LNCAP (cell line): ENCODE results near the gene GMEB2.

ENCODE experiments used
- CTCF ChIP-seq: fragments of 450-650 bp; IDR thresholded peaks from 2 replicates; pipeline ENCODE4 v1.5.1; 2017; ENCODE audit warnings: mild to moderate bottlenecking

Gene GMEB2, protein sequence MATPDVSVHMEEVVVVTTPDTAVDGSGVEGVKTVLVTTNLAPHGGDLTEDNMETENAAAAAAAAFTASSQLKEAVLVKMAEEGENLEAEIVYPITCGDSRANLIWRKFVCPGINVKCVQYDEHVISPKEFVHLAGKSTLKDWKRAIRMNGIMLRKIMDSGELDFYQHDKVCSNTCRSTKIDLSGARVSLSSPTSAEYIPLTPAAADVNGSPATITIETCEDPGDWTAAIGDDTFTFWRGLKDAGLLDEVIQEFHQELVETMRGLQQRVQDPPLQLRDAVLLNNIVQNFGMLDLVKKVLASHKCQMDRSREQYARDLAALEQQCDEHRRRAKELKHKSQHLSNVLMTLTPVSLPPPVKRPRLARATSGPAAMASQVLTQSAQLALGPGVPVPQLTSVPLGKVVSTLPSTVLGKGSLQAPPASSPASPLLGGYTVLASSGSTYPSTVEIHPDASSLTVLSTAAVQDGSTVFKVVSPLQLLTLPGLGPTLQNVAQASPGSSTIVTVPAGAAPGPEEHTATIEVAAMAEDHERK

DNA sequence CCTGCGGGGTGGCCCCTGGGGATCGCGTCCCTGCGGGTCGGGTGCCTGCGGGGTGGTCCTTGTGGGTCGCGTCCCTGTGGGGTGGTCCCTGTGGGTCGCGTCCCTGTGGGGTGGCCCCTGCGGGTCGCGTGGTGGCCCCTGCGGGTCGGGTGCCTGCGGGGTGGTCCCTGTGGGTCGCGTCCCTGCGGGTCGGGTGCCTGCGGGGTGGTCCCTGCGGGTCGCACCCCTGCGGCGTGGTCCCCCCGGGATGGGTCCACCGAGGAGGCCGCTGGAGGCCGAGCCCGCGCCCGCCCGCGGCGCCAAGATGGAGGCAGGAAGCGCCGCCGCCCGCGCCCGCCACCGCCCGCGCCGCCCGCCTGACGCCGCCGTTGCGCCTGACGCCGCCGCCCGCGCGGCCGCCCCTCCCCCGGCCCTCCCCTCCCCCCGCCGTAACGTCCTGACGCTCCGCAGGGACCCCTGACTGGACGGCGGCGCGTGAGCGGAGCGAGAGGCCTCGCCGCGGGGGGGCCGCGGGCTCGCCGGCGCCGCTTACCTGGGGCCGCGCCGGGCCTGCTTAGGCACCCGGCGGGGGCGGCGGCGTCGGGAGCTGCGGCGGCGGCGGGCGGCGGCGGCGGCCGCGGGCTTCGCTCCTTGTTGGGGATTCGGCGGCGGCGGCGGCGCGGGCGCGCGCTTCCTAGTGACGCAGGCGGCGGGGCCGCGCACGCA is at the start of gene GMEB2:
Gene GMEB2 (minus strand): TSS at position 678 of the 705 bp plus-strand sequence. CDS start 7,704 bp downstream, outside the sequence.
- no peak for TF ChIP-seq CTCF

DNA sequence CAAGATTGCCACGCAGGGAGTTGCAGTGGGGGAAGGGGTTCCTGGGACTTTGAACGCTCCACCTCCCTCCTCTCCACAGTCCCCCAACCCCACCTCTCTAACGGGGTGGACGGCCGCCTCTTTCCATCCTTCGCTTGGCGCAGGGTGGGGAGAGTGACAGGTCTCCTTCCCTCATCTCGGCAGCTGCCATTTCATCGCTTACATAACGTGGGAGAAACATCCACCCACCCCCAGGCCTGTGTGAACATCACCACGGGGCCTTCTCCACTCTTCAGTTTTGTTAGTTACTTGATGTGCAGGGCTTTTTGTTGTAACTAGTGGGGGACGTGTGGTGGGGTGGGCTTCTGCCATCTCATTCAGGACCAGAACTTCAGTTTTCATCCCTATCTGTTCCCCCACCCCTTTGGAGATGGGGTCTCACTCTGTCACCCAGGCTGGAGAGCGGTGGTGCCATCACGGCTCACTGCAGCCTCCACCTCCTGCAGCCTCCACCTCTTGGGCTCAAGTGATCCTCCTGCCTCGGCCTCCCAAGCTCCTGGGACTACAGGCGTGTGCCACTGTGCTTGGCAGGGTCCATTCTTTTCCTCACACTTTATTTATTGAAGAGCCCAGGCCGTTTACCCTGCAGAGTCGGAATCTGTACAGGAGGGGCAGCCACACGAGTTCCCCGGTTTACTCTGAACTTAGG is 48.9 kb upstream of the GMEB2 start:
- no peak for TF ChIP-seq CTCF

DNA sequence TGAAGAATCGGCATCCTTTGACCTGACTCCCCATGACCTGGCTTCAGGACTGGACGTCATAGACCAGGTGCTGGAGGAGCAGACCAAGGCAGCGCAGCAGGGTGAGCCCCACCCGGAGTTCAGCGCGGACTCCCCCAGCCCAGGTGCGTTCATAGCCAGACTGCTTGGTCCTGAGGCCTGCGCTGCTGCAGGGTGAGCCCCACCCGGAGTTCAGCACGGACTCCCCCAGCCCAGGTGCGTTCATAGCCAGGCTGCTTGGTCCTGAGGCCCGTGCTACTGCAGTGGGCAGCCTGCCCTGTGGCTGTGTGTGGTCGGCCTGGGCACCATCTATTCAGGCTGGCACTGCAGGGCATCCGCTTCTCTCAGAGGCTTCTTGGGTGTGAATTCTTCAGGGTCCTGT is 47.0 kb upstream of the GMEB2 start:
- no peak for TF ChIP-seq CTCF

GRCh38 chr20:63672666-63673065 is 45.8 kb upstream of the GMEB2 start:
- no peak for TF ChIP-seq CTCF

- no peak for TF ChIP-seq CTCF
Measured at GRCh38 chr20:63668351-63668750, 41.5 kb upstream of the GMEB2 start.

DNA sequence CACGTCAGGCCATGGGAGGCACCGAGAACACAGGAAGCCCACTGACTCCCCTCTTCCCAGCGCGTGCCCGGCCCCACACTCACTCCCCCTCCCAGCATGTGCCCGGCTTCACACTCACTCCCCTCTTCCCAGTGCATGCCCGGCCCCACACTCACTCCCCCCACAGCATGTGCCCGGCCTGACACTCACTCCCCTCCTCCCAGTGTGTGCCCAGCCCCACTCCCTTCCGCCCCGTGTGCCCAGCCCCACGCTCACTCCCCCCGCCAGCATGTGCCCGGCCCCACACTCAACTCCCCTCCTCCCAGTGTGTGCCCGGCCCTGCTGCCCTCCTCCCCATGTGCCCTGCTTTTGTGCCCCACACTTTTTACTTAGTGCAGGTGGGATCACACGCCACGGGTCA is 41.0 kb upstream of the GMEB2 start:
- no peak for TF ChIP-seq CTCF

DNA sequence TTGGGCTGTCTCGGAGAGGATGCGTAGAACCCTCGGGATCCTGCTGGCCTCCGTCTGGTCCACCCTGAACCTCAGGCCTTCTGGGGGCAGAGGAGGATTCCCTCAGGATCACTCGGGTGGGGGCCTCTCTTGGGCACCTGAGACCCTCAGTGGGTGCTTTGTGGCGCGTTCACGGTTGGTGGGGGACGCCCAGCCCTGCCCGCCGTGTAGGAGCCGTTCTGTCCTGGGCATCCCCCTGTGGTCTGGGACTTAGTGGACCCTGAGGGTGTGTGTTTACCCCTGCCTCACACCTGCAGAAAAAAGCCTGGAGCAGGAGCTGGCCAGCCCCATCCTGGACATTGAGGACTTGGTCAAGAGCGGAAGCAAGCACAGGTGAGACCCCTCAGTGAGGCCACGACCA is 38.8 kb upstream of the GMEB2 start:
- no peak for TF ChIP-seq CTCF
